GM13977 (cell line): ENCODE results near the gene SERPINI2.

Source experiments
- DNase-seq: peaks from one replicate; pipeline ENCODE4 v3.0.0; 2012; ENCODE audit warnings: low spot score
- in situ Hi-C: fragments of 300-500 bp; cut with MboI; formaldehyde crosslinking; loops from one replicate; pipeline ENCODE4 v1.12.0; 2022; ENCODE audit warnings: low sequenced_read_pairs, low pct_unique_long_range_greater_than_20kb, mixed read lengths, inconsistent platforms; ENCODE audit not compliant: unreplicated experiment
- TF ChIP-seq, protein P1 (sequence below): IDR thresholded peaks from 2 replicates; pipeline ENCODE4 v1.5.1; 2012; ENCODE audit warnings: mild to moderate bottlenecking, control low read depth; ENCODE audit not compliant: insufficient read depth; ENCODE audit errors: extremely low read depth, missing control alignments

Gene SERPINI2

DNA sequence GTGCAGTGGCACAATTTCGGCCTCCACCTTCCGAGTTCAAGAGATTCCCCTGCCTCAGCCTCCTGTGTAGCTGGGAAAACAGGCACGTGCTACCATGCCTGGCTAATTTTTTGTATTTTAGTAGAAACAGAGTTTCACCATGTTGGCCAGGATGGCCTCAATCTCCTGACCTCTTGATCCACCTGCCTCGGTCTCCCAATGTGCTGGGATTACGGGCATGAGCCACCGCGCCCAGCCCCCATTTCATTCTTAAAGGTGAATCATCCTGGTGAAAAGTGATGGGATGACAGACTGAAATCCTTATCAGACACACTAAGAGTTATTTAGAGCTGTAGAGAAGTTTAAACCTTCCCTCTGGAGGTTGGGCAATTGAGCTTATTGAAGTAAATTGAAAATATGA is 24.1 kb upstream of the SERPINI2 start:
- in situ Hi-C loops, result no loop called here
- TF ChIP-seq, protein P1, sequence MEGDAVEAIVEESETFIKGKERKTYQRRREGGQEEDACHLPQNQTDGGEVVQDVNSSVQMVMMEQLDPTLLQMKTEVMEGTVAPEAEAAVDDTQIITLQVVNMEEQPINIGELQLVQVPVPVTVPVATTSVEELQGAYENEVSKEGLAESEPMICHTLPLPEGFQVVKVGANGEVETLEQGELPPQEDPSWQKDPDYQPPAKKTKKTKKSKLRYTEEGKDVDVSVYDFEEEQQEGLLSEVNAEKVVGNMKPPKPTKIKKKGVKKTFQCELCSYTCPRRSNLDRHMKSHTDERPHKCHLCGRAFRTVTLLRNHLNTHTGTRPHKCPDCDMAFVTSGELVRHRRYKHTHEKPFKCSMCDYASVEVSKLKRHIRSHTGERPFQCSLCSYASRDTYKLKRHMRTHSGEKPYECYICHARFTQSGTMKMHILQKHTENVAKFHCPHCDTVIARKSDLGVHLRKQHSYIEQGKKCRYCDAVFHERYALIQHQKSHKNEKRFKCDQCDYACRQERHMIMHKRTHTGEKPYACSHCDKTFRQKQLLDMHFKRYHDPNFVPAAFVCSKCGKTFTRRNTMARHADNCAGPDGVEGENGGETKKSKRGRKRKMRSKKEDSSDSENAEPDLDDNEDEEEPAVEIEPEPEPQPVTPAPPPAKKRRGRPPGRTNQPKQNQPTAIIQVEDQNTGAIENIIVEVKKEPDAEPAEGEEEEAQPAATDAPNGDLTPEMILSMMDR, result no peak
- no peak for DNase-seq

DNA sequence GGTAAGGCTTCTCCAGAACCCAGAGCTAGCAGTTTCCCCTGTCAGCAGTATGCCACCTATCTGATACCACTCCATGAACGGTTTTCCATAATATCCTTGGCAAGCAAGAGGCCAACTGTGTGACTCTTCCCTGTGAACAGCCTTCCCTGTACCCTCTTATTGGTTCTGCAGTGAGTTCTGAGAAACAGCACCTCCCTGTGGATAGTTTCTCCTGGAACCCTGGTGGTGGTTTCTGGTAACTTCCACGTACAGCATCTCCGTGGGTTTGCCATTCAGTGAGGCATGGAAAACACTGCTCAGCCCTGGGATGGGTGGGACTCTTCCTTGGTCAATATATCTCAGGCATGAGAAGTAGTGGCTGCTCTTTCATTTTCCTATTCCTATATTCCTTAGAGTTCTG is 19.4 kb upstream of the SERPINI2 start:
- TF ChIP-seq, protein P1, result peak; percentile 28
- DNase-seq, result no peak
- in situ Hi-C loops, result no loop called here

DNA sequence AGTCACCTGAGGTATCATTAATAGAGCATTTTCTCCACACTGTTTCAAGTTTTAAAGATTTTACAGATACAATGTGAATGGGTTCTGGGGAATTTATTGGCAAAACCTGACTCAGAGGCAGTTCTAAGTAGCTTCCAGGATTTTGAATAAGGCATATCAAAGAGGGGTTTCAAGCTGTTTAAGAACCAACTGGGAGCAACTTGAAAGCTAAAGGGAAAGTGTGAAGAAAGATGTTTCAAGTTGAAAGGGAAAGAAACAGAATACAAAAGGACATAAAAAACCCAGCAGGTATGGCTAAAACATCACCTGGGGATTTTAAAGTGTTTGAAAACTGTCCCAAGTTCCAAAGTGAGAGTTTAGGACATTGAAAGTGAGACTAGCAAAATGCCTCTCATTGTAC is 17.8 kb upstream of the SERPINI2 start:
- in situ Hi-C loops, result no loop called here
- DNase-seq, result no peak
- TF ChIP-seq, protein P1, result no peak

DNA sequence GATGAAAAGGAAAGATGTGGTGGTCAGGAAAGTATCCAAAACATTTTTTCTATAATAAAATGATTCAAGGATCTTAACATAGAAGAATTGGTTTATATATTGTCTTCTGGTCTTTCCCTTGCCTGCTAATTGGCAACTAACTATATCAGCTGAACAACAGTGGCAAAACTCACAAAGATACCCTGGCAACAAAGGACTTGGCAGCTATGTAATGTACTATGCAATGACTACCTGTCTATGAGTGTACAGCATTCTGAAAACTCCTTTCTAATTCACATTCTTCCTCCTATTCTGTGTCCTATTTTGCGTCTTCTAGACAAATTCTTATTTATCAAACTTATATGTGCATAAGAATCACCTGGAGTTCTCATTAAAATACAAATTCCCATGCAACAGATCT is 15.7 kb upstream of the SERPINI2 start:
- in situ Hi-C loops, result no loop called here
- TF ChIP-seq, protein P1, result no peak
- no peak for DNase-seq

DNA sequence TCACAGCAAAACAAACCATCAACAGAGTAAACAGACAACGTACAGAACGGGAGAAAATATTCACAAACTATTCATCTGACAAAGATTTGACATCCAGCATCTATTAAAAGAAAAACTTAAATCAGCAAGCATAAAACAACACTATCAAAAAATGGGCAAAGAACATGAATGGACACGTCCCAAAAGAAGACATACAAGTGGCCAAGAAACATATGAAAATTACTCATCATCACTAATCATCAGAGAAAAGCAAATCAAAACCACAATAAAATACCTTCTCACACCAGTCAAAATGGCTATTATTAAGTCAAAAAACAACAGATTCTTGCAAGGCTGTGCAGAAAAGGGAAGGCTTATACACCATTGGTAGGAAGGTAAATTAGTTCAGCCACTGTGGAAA is 13.7 kb upstream of the SERPINI2 start:
- in situ Hi-C loops, result no loop called here
- TF ChIP-seq, protein P1, result no peak
- DNase-seq, result no peak

DNA sequence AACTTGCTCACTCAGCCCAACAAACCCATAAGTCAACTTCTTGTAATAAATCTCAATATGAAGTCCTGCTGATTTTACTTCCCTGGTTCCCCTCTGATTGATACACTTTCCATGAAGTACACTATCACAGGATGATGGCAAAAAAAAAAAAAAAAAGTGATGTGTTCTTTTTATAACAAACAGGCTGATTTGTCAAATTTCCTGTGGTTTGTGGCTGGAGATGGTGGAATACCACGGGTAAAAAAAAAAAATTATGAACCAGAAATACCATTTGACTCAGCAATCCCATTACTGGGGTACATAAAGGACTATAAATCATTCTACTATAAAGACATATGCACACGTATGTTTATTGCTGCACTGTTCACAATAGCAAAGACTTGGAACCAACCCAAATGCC is 10.7 kb upstream of the SERPINI2 start:
- no peak for DNase-seq
- TF ChIP-seq, protein P1, result no peak
- in situ Hi-C loops, result no loop called here
